Fibroblast of the aortic adventitia (primary cell): ENCODE data around the gene CASP10. TPM values are rescaled to one million over a fixed set of nuclear protein-coding genes. Genes with fewer than 3 reads are reported as not detected.
"Not testable (repeated sequence)": the region's sequence is repeated elsewhere in the genome, so short reads cannot be mapped to it uniquely, and the experiment has no call there.

Experiments used
- DNase-seq: peaks from one replicate; pipeline ENCODE4 v3.0.0-alpha.2; 2010; ENCODE audit warnings: low read depth
- H3K4me3 ChIP-seq: 2 replicates; pipeline ENCODE4 v1.5.1; 2011; ENCODE audit warnings: low read depth, mild to moderate bottlenecking, control low read depth, low read length, moderate library complexity
- CTCF ChIP-seq: IDR thresholded peaks from 2 replicates; pipeline ENCODE4 v1.5.1; 2011; ENCODE audit warnings: mild to moderate bottlenecking, low read length, control low read depth, inconsistent platforms; ENCODE audit not compliant: insufficient read depth
- total RNA-seq: library from RNA; depleted of rRNA; stranded (reverse); fragments of >200 nt; gene quantifications from 2 replicates; pipeline ENCODE4 v1.2.3, GENCODE V29; 2012; ENCODE audit warnings: low replicate concordance

Gene CASP10
- total RNA-seq, 1 donor: 9.1 TPM

- H3K4me3 ChIP-seq: no peak overlapping the region
- no peak for DNase-seq
- no peak for TF ChIP-seq CTCF
These were observed 42.9 kb upstream of the CASP10 start for GRCh38 chr2:201139836-201140604.

GRCh38 chr2:201144101-201145051 is 38.6 kb upstream of the CASP10 start:
- DNase-seq: no peak
- no peak for TF ChIP-seq CTCF
- no peak overlapping the region for H3K4me3 ChIP-seq

- no peak for DNase-seq
- H3K4me3 ChIP-seq: no peak overlapping the region
- no peak for TF ChIP-seq CTCF
These were observed 34.4 kb upstream of the CASP10 start for GRCh38 chr2:201148434-201148990.

- TF ChIP-seq CTCF: no peak
- DNase-seq: peak; percentile 92
- H3K4me3 ChIP-seq: no peak overlapping the region
These were observed 33.7 kb upstream of the CASP10 start for GRCh38 chr2:201149064-201149820.

GRCh38 chr2:201149821-201150165 is 33.1 kb upstream of the CASP10 start:
- peak; percentile 47 for DNase-seq
- H3K4me3 ChIP-seq: not testable (repeated sequence)

GRCh38 chr2:201150454-201151020 is 32.4 kb upstream of the CASP10 start:
- DNase-seq: no peak
- no peak overlapping the region for H3K4me3 ChIP-seq
- TF ChIP-seq CTCF: no peak
